ENCODE measurements around the gene SLC25A36.

DNA sequence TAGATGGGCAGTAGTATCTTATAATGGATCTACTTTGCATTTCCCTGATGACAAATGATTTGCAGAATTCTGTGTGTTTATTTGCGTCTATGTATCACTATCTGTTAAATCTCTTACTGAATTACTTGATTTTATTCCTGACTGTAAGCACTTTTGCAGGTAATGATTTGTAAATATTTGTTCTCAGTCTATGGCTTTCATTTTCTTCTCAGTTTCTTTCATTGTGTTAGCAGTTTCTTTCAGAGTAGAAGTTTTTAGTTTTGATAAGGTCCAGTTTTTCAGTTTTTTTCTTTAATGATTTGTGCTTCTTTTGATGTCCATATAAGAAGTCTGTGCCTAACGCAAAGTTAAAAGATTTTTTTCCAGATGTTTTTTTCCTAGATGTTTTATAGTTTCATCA, 12.9 kb downstream of the SLC25A36 start:
- TF ChIP-seq CTCF (IDR thresholded peaks at IDR 0.05; ENCODE audit: low read depth, low read length): no peak
- no peak for TF ChIP-seq EZH2phosphoT487 (IDR thresholded peaks at IDR 0.05; ENCODE audit: low read depth)

Data from OCI-LY3 (cell line).